ENCODE measurements around the gene GGA2.

The GGA2 gene

GRCh38 chr16:23452572-23453337, 57.5 kb downstream of the GGA2 start, which contains the start of gene COG7:
Gene COG7 (minus strand): TSS chr16:23453189. CDS start chr16:23452994, 195 bp downstream.
- TF ChIP-seq REST (IDR thresholded peaks at IDR 0.05; ENCODE audit: insufficient read depth in 1 of 2, low read depth in 2 of 2, low read length in 2 of 2) (peak; percentile 16 to 33; a peak in 1 of 4 replicates), POLR2AphosphoS5 (IDR thresholded peaks at IDR 0.05; ENCODE audit: low read depth, low read length) (0 out of 2 replicates have a peak, but pooled peaks have one; percentile 34), FOXP2 (optimal IDR thresholded peaks at IDR 0.05; ENCODE audit: borderline replicate concordance, extremely low read depth, extremely low read length, insufficient read depth) (peak; percentile 16), SIN3A (IDR thresholded peaks at IDR 0.05; ENCODE audit: borderline replicate concordance, insufficient read depth, low read length) (peak; percentile 99), TAF1 (IDR thresholded peaks at IDR 0.05; ENCODE audit: borderline replicate concordance, insufficient read depth, low read length) (peak; percentile 47; the same call in 1 of the 2 replicates)

GRCh38 chr16:23452221-23452571, 58.1 kb downstream of the GGA2 start:
- TF ChIP-seq SIN3A (IDR thresholded peaks at IDR 0.05; ENCODE audit: borderline replicate concordance, insufficient read depth, low read length) (no peak), POLR2AphosphoS5 (IDR thresholded peaks at IDR 0.05; ENCODE audit: low read depth, low read length) (no peak), FOXP2 (optimal IDR thresholded peaks at IDR 0.05; ENCODE audit: borderline replicate concordance, extremely low read depth, extremely low read length, insufficient read depth) (no peak), TAF1 (IDR thresholded peaks at IDR 0.05; ENCODE audit: borderline replicate concordance, insufficient read depth, low read length) (no peak), REST (IDR thresholded peaks at IDR 0.05; ENCODE audit: insufficient read depth in 1 of 2, low read depth in 2 of 2, low read length in 2 of 2) (no peak)

GRCh38 chr16:23448392-23448791, 61.9 kb downstream of the GGA2 start:
- no peak for TF ChIP-seq POLR2AphosphoS5 (IDR thresholded peaks at IDR 0.05; ENCODE audit: low read depth, low read length)
- TF ChIP-seq SIN3A (IDR thresholded peaks at IDR 0.05; ENCODE audit: borderline replicate concordance, insufficient read depth, low read length) = no peak
- TF ChIP-seq FOXP2 (optimal IDR thresholded peaks at IDR 0.05; ENCODE audit: borderline replicate concordance, extremely low read depth, extremely low read length, insufficient read depth) = no peak
- TF ChIP-seq TAF1 (IDR thresholded peaks at IDR 0.05; ENCODE audit: borderline replicate concordance, insufficient read depth, low read length) = no peak
- TF ChIP-seq REST (IDR thresholded peaks at IDR 0.05; ENCODE audit: insufficient read depth in 1 of 2, low read depth in 2 of 2, low read length in 2 of 2) = no peak

GRCh38 chr16:23436951-23437350, 73.3 kb downstream of the GGA2 start:
- TF ChIP-seq POLR2AphosphoS5 (IDR thresholded peaks at IDR 0.05; ENCODE audit: low read depth, low read length) = no peak
- TF ChIP-seq TAF1 (IDR thresholded peaks at IDR 0.05; ENCODE audit: borderline replicate concordance, insufficient read depth, low read length) = no peak
- no peak for TF ChIP-seq REST (IDR thresholded peaks at IDR 0.05; ENCODE audit: insufficient read depth in 1 of 2, low read depth in 2 of 2, low read length in 2 of 2)
- no peak for TF ChIP-seq FOXP2 (optimal IDR thresholded peaks at IDR 0.05; ENCODE audit: borderline replicate concordance, extremely low read depth, extremely low read length, insufficient read depth)
- TF ChIP-seq SIN3A (IDR thresholded peaks at IDR 0.05; ENCODE audit: borderline replicate concordance, insufficient read depth, low read length) = no peak
